Coronary artery (tissue), 2 donors: Measurements from ENCODE around the gene PES1.
"Not testable (repeated sequence)": the region's sequence is repeated elsewhere in the genome, so short reads cannot be mapped to it uniquely, and the experiment has no call there.

ENCODE experiments used
- DNase-seq: peaks from one replicate; pipeline ENCODE4 v3.0.0-alpha.2; 2017; ENCODE audit warnings: low spot score
- H3K27ac ChIP-seq, 2 donors: fragments of 200-600 bp; sonication (generic); one replicate each; pipeline ENCODE4 v1.5.1; 2016 to 2019
- H3K4me3 ChIP-seq: fragments of 200-600 bp; sonication (generic); 2 replicates; pipeline ENCODE4 v1.5.1; 2016; ENCODE audit warnings: mild to moderate bottlenecking, moderate library complexity
- CTCF ChIP-seq: fragments of 200-600 bp; sonication (generic); IDR thresholded peaks from one replicate; pipeline ENCODE4 v1.5.1; 2019; ENCODE audit warnings: antibody characterized with exemption

PES1 gene

GRCh38 chr22:30569674-30570202, 22.0 kb downstream of the PES1 start:
- no peak for TF ChIP-seq CTCF
- no peak overlapping the region for H3K27ac ChIP-seq
- H3K4me3 ChIP-seq, result no peak overlapping the region
- DNase-seq, result no peak

GRCh38 chr22:30568137-30568805, 23.4 kb downstream of the PES1 start:
- Histone ChIP-seq H3K4me3 (no peak overlapping the region), H3K27ac (no peak overlapping the region)
- DNase-seq, result no peak
- TF ChIP-seq CTCF, result no peak

GRCh38 chr22:30567277-30567676, 24.4 kb downstream of the PES1 start:
- not testable (repeated sequence) for DNase-seq, H3K27ac ChIP-seq, H3K4me3 ChIP-seq

GRCh38 chr22:30566125-30566524, 25.6 kb downstream of the PES1 start:
- Histone ChIP-seq H3K27ac (no peak overlapping the region), H3K4me3 (no peak overlapping the region)
- TF ChIP-seq CTCF, result no peak
- DNase-seq, result no peak

GRCh38 chr22:30565341-30565740, 26.4 kb downstream of the PES1 start:
- Histone ChIP-seq H3K27ac (no peak overlapping the region), H3K4me3 (no peak overlapping the region)
- no peak for DNase-seq
- TF ChIP-seq CTCF, result no peak

GRCh38 chr22:30564761-30565119, 27.0 kb downstream of the PES1 start:
- Histone ChIP-seq H3K27ac (no peak overlapping the region), H3K4me3 (no peak overlapping the region)
- no peak for DNase-seq
- TF ChIP-seq CTCF, result no peak

- no peak for TF ChIP-seq CTCF
- DNase-seq, result no peak
These were observed 27.5 kb downstream of the PES1 start for GRCh38 chr22:30564045-30564760.

More at GRCh38 chr22:30564045-30564760, 27.5 kb downstream of the PES1 start:
- no peak overlapping the region for H3K4me3 ChIP-seq
- no peak overlapping the region for H3K27ac ChIP-seq
